GM20000 (cell line): Measurements from ENCODE around the gene MAP6D1.
"Not testable (repeated sequence)": the region's sequence is repeated elsewhere in the genome, so short reads cannot be mapped to it uniquely, and the experiment has no call there.

Experiments used
- DNase-seq: peaks from one replicate; pipeline ENCODE4 v3.0.0; 2012; ENCODE audit warnings: low spot score
- CTCF ChIP-seq: IDR thresholded peaks from 2 replicates; pipeline ENCODE4 v1.5.1; 2012; ENCODE audit warnings: mild to moderate bottlenecking, control low read depth; ENCODE audit errors: extremely low read depth, missing control alignments

The MAP6D1 gene

GRCh38 chr3:183789826-183790225 lies 35.6 kb downstream of the MAP6D1 start:
- no peak for TF ChIP-seq CTCF
- DNase-seq, result no peak

- not testable (repeated sequence) for DNase-seq
These were observed 40.9 kb downstream of the MAP6D1 start for GRCh38 chr3:183784503-183784902.

- DNase-seq, result no peak
- no peak for TF ChIP-seq CTCF
These were observed 42.7 kb downstream of the MAP6D1 start for GRCh38 chr3:183782576-183783276.

GRCh38 chr3:183781246-183781645 lies 44.1 kb downstream of the MAP6D1 start:
- DNase-seq, result no peak
- no peak for TF ChIP-seq CTCF

GRCh38 chr3:183779896-183780465 lies 45.4 kb downstream of the MAP6D1 start:
- DNase-seq, result no peak
- TF ChIP-seq CTCF, result no peak

GRCh38 chr3:183777016-183777618 lies 48.3 kb downstream of the MAP6D1 start:
- TF ChIP-seq CTCF, result no peak
- no peak for DNase-seq

GRCh38 chr3:183776451-183776850 lies 48.9 kb downstream of the MAP6D1 start:
- not testable (repeated sequence) for DNase-seq

- no peak for DNase-seq
- TF ChIP-seq CTCF, result no peak
These were observed 49.6 kb downstream of the MAP6D1 start for GRCh38 chr3:183775781-183776180.
